Measurements from ENCODE around the gene NRSN1. TPM values are rescaled to one million over a fixed set of nuclear protein-coding genes. Genes with fewer than 3 reads are reported as not detected.

Gene NRSN1
- total RNA-seq, 1 donor from 2014 or later = 22.0 TPM

Small RNAs within 50 kb of the gene (small RNA-seq; reads per million reads assigned to genes)
- 0.51 reads per million, percentile 40 among the genes with 10 or more reads in this experiment for gene RF00218

Other genes starting within 250 kb of the NRSN1 start
- gene DCDC2, start 231.8 kb downstream of the NRSN1 start, total RNA-seq = 2.4 TPM

Measured in frontal cortex (tissue), 1 donor.